Muscle layer of colon (tissue), 2 donors: ENCODE data around the gene IFNE.

ENCODE experiments used
- H3K27ac ChIP-seq: one replicate; pipeline ENCODE4 v1.7.0; 2013; ENCODE audit warnings: low read depth, mild to moderate bottlenecking, low read length, moderate library complexity
- H3K27me3 ChIP-seq, 2 donors: one replicate each; pipeline ENCODE4 v1.7.0; 2013; ENCODE audit warnings: low read length in 2 of 2, mild to moderate bottlenecking in 2 of 2; ENCODE audit not compliant: insufficient read depth in 2 of 2, control insufficient read depth in 1 of 2
- H3K36me3 ChIP-seq: one replicate; pipeline ENCODE4 v1.7.0; 2013; ENCODE audit warnings: mild to moderate bottlenecking, low read length; ENCODE audit not compliant: insufficient read depth
- H3K4me1 ChIP-seq: one replicate; pipeline ENCODE4 v1.7.0; 2013; ENCODE audit warnings: mild to moderate bottlenecking, low read length; ENCODE audit not compliant: insufficient read depth
- H3K4me3 ChIP-seq, 2 donors: one replicate each; pipeline ENCODE4 v1.7.0; 2013; ENCODE audit warnings: low read length in 2 of 2, low read depth in 1 of 2, mild to moderate bottlenecking in 1 of 2, moderate library complexity in 1 of 2
- H3K9ac ChIP-seq: one replicate; pipeline ENCODE4 v1.7.0; 2013; ENCODE audit warnings: low read length
- H3K9me3 ChIP-seq: one replicate; pipeline ENCODE4 v1.7.0; 2013; ENCODE audit warnings: mild to moderate bottlenecking, low read length
- donor health status: abdominal sarcoma.
- donor health status: Adenocarcinoma of cecum.

IFNE gene

GRCh38 chr9:21481470-21482056, 550 bp downstream of the IFNE start:
- H3K4me1 ChIP-seq = no peaks in the 10 kb centered on the region
- no peak overlapping the region for H3K4me3 ChIP-seq
- H3K27ac ChIP-seq = no peak overlapping the region
- H3K36me3 ChIP-seq = no peaks in the 10 kb centered on the region
- H3K9me3 ChIP-seq = no peaks in the 10 kb centered on the region
- no peak overlapping the region for H3K9ac ChIP-seq
- no peaks in the 10 kb centered on the region for H3K27me3 ChIP-seq

- Histone ChIP-seq H3K9ac (no peak overlapping the region), H3K36me3 (no peaks in the 10 kb centered on the region), H3K4me3 (no peak overlapping the region), H3K4me1 (no peaks in the 10 kb centered on the region), H3K27me3 (no peaks in the 10 kb centered on the region), H3K9me3 (no peaks in the 10 kb centered on the region), H3K27ac (no peak overlapping the region)
These were observed 2.9 kb downstream of the IFNE start for GRCh38 chr9:21479152-21479702.

- Histone ChIP-seq H3K4me3 (no peak overlapping the region), H3K9ac (no peak overlapping the region), H3K27me3 (no peaks in the 10 kb centered on the region)
These were observed 4.6 kb downstream of the IFNE start for GRCh38 chr9:21477466-21477865.

GRCh38 chr9:21473236-21473635, 8.9 kb downstream of the IFNE start:
- Histone ChIP-seq H3K4me1 (no peaks in the 10 kb centered on the region), H3K4me3 (no peak overlapping the region), H3K27me3 (no peaks in the 10 kb centered on the region), H3K9me3 (no peaks in the 10 kb centered on the region), H3K9ac (no peak overlapping the region), H3K27ac (no peak overlapping the region), H3K36me3 (no peaks in the 10 kb centered on the region)

More at GRCh38 chr9:21477466-21477865, 4.6 kb downstream of the IFNE start:
- no peaks in the 10 kb centered on the region for H3K9me3 ChIP-seq
- H3K4me1 ChIP-seq = no peaks in the 10 kb centered on the region
- H3K36me3 ChIP-seq = no peaks in the 10 kb centered on the region
- no peak overlapping the region for H3K27ac ChIP-seq

GRCh38 chr9:21470126-21470525, 12.0 kb downstream of the IFNE start:
- H3K9me3 ChIP-seq = no peaks in the 10 kb centered on the region
- no peaks in the 10 kb centered on the region for H3K27me3 ChIP-seq
- H3K9ac ChIP-seq = no peak overlapping the region
- H3K4me3 ChIP-seq = no peak overlapping the region
- no peaks in the 10 kb centered on the region for H3K36me3 ChIP-seq
- H3K4me1 ChIP-seq = no peaks in the 10 kb centered on the region
- no peak overlapping the region for H3K27ac ChIP-seq

- H3K36me3 ChIP-seq = no peaks in the 10 kb centered on the region
- H3K27ac ChIP-seq = no peak overlapping the region
- no peaks in the 10 kb centered on the region for H3K4me1 ChIP-seq
- no peaks in the 10 kb centered on the region for H3K27me3 ChIP-seq
- H3K9me3 ChIP-seq = no peaks in the 10 kb centered on the region
- H3K9ac ChIP-seq = no peak overlapping the region
- no peak overlapping the region for H3K4me3 ChIP-seq
These were observed 16.1 kb downstream of the IFNE start for GRCh38 chr9:21465859-21466518.

DNA sequence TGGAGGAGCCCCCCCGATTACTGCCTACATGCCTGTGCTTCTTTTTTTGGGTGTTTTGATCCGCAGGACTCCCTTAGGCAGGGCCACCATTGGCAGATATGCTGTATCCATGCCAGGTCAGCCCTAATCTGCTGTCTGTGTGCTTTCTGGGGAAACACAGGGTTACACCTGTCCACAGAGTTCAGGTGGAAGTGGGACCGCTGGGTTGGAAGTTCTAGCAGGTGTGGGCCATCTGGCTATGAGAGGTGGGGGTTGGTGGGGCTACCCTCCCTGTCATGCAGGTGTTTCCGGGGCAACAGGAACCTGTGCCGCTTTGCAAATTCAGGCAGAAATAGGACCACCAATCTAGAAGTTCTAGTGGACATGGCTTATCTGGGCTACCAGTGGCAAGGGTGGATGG, 17.0 kb downstream of the IFNE start:
- no peak overlapping the region for H3K4me3 ChIP-seq
- no peaks in the 10 kb centered on the region for H3K9me3 ChIP-seq
- H3K4me1 ChIP-seq = no peaks in the 10 kb centered on the region
- no peak overlapping the region for H3K9ac ChIP-seq
- no peaks in the 10 kb centered on the region for H3K27me3 ChIP-seq
- H3K27ac ChIP-seq = no peak overlapping the region
- no peaks in the 10 kb centered on the region for H3K36me3 ChIP-seq

GRCh38 chr9:21461377-21461776, 20.7 kb downstream of the IFNE start:
- H3K27me3 ChIP-seq = no peaks in the 10 kb centered on the region
- no peak overlapping the region for H3K27ac ChIP-seq
- H3K4me1 ChIP-seq = no peaks in the 10 kb centered on the region
- H3K36me3 ChIP-seq = no peaks in the 10 kb centered on the region
- no peak overlapping the region for H3K4me3 ChIP-seq
- H3K9me3 ChIP-seq = no peaks in the 10 kb centered on the region
- no peak overlapping the region for H3K9ac ChIP-seq

- Histone ChIP-seq H3K4me1 (peaks cover 10% of the 10 kb centered on the region), H3K27ac (no peak overlapping the region), H3K4me3 (no peak overlapping the region), H3K36me3 (no peaks in the 10 kb centered on the region), H3K9ac (no peak overlapping the region), H3K27me3 (no peaks in the 10 kb centered on the region), H3K9me3 (no peaks in the 10 kb centered on the region)
These were observed 26.8 kb downstream of the IFNE start for GRCh38 chr9:21455320-21455719.

- H3K27ac ChIP-seq = no peak overlapping the region
- H3K9me3 ChIP-seq = no peaks in the 10 kb centered on the region
- no peaks in the 10 kb centered on the region for H3K27me3 ChIP-seq
- peaks cover 10% of the 10 kb centered on the region for H3K4me1 ChIP-seq
- H3K9ac ChIP-seq = no peak overlapping the region
- no peak overlapping the region for H3K4me3 ChIP-seq
- no peaks in the 10 kb centered on the region for H3K36me3 ChIP-seq
These were observed 28.0 kb downstream of the IFNE start for GRCh38 chr9:21454149-21454548.

DNA sequence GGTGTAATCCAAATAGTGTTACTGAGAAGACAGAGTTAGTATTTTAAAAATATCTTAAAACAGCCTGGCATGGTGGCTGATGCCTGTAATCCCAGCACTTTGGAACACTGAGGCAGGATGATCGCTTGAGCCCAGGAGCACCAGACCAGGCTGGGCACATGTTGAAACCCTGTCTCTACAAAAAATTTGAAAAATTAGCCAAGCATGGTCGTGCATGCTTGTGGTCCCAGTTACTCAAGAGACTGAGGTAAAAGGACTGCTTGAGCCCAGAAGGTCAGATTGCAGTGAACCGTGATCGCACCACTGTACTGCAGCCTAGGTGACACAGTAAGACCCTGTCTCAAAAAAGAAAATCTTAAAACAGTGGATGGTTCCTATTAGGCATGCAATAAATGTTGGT, 29.4 kb downstream of the IFNE start:
- H3K27me3 ChIP-seq = no peaks in the 10 kb centered on the region
- H3K27ac ChIP-seq = no peak overlapping the region
- no peak overlapping the region for H3K4me3 ChIP-seq
- H3K9ac ChIP-seq = no peak overlapping the region
- H3K4me1 ChIP-seq = peaks cover 10% of the 10 kb centered on the region
- no peaks in the 10 kb centered on the region for H3K9me3 ChIP-seq
- H3K36me3 ChIP-seq = no peaks in the 10 kb centered on the region
